Activated CD8-positive, alpha-beta memory T cell treated with anti-CD3 and anti-CD28 coated beads for 1 hour (primary cell): ENCODE results near the gene RSKR.
A peak's percentile ranks its signal among the peaks of the same experiment; 100 is the strongest.
"Not testable (repeated sequence)": the region's sequence is repeated elsewhere in the genome, so short reads cannot be mapped to it uniquely, and the experiment has no call there.

Experiments used
- DNase-seq, 2 donors: peaks; one replicate each; pipeline ENCODE4 v3.0.0-alpha.2; 2020; ENCODE audit warnings: low read depth in 1 of 2; ENCODE audit errors: extremely low read depth in 1 of 2

The RSKR gene

DNA sequence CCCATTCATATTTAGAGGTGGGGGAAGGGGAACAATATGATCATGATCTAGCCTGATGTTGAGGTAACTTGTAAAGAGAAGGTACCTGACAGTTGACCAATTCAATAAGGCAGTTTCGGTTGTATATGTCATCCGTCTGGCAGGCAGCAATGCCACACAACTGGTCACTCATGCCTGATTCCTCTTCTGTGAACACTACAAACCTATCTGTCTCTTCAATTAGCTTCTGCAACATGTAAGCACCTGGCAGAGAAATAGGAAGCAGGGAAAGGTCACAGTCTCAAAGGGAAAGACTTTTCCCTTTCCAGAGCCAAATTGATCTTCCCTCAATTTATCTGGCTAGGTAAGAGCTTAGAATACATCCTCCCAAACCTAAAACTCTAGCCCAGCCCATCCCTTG lies 10.2 kb upstream of the RSKR start:
- no peak for DNase-seq

GRCh38 chr17:28623696-28624095 lies 9.7 kb upstream of the RSKR start:
- no peak for DNase-seq

DNA sequence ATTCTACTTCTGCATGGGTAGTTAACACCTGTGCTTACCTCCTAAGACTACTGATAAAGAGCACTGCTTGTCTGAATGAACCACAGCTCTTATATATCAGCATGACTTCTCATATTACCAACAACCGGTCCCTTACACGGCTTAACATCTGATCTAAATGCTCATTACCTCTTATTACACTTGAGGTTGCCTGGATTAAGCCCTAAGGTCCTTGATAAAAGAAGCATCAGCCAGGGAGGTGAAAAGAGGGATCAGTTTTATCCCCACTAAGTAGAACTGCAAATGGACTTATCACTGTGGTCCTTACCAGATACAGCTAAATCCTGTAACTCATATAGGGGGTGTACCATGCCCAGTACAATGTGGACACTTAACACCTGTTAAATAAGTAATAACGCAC lies 8.2 kb upstream of the RSKR start:
- DNase-seq = no peak

- no peak for DNase-seq
These were observed 6.0 kb upstream of the RSKR start for GRCh38 chr17:28620010-28620409.

DNA sequence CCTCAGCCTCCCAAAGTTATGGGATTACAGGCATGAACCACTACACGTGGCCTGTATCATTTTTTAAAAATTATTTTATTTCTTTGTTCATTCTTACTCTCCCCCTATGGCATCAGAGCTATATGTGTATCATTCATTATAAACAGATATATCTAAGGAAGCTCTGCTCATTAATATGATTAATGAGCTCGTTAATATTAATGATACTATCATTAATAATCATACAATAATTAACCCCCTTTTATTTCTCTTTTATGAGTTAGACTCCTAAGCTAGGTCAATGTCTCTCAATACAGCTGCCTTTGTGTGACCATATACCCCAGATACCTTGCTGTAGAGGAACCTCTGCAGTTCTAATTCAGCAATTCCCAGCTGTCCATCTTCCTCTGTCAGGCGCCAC lies 4.5 kb upstream of the RSKR start:
- no peak for DNase-seq

- no peak for DNase-seq
These were observed 2.3 kb upstream of the RSKR start for GRCh38 chr17:28616281-28616680.

- DNase-seq = no peak
These were observed 1.4 kb upstream of the RSKR start for GRCh38 chr17:28615260-28615940.

- peak in 1 of 2 donors; percentile 21 for DNase-seq
These were observed 781 bp downstream of the RSKR start for GRCh38 chr17:28612936-28613872.

GRCh38 chr17:28612531-28612930 lies 1.5 kb downstream of the RSKR start:
- no peak for DNase-seq

DNA sequence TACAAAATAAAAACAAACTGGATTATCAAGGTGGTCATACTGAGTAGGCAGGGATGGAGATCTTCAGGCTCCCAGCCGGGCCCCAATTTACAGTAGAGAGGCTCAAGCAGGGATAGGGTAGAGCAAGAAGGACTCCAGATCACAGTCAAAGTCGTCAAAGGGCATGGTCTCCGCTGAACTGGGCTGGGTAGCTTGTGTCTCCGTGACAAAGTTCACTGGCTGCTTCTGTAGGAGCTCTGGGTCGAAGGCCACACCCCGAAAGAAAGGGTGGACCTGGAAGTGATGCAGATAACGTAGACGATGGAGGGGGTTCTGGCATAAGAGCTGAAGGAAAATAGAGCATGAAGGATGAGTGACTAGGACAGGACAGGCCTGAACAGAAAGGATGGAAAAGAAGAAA lies 3.6 kb downstream of the RSKR start:
- DNase-seq = no peak

- not testable (repeated sequence) for DNase-seq
These were observed 10.0 kb downstream of the RSKR start for GRCh38 chr17:28604031-28604430.

DNA sequence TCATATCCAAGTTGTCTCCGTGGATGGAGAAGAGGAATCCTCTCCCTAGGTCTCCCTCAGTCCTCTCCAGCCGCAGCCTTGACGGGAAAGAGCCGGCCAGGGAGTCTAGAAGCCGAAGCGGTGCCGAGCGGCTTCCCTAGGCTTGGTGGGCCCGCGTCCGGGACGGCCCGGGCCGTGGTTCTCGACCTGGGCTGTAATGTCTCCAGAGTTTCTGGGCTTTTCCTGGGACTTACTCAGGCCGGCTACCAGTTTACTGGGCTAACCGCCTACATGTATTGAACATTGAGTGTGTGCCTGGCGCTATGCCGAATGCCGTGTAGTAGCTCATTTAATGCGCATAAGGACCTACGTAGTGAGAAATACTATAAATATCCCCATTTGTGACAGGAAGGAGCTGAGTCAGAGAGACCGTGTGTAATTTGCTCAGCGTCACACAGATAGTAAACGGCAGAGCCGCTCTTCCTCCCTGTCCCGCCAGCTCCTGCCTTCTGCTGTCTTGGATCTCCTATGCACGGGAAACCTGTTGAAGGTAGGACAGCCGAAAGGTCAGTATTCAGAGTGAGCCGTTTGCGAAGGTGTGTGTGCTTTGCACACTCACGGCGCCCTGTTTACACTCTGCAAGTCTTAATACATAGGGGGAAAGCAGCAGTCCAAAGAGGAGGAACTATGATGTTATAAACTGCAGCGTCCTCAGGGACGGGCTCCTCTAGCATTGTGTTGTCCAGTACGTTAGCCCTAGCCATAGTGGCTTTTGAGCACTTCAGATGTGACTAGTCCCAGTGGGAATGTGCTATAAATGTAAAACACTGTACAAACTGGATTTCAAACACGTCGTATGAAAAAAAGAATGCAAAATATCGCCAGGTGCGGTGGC lies 14.4 kb downstream of the RSKR start:
- peak; percentile 35 for DNase-seq

- peak; percentile 73 to 94 for DNase-seq
These were observed 15.1 kb downstream of the RSKR start, which contains the start of gene SPAG5 for GRCh38 chr17:28598799-28599310. TSS of gene SPAG5 (minus strand) at chr17:28599025. CDS start at chr17:28598946, 79 bp downstream.

DNA sequence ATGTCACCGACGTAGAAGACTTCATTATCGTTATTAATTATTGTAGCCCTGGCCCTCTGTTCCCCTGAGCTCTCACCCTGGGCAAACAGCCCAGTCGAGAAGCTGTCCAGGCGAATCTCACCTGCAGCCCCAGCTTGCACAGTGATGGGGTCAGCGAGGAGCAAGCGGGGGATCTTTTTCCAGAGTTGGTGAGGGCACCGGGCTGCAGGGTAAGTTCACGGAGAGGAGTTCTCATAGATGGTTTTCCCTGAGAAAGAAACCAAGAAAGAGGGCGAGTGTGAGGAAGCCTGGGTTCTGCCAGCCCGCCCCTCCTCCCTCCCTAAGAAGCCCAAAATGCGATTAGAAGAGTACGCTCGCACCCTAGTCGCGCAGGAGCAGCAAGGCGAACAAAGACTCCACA lies 15.6 kb downstream of the RSKR start:
- no peak for DNase-seq

- no peak for DNase-seq
These were observed 16.2 kb downstream of the RSKR start for GRCh38 chr17:28597606-28598383.

- DNase-seq = no peak
These were observed 21.7 kb downstream of the RSKR start for GRCh38 chr17:28592260-28592659.

GRCh38 chr17:28585851-28586250 lies 28.1 kb downstream of the RSKR start:
- no peak for DNase-seq

DNA sequence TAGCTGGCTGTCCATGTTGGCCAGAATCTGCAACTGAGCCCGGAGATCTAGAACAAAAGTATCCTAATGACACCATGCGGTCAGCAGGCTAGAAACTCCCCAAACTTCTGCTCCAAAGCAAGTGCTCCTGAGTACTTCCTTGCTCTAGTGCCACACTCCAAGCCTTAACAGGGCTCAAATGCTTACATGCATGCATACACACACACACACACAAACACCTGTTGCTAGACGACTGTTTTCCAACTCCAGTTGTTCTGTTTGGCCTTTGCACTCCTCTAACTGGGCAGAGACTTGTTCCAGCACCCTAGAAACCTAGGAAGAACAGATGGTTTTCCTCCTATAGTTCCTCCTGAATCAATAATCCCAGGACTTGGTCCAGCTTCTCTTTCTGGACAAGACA lies 29.6 kb downstream of the RSKR start:
- no peak for DNase-seq

GRCh38 chr17:28582513-28582912 lies 31.5 kb downstream of the RSKR start:
- no peak for DNase-seq

DNA sequence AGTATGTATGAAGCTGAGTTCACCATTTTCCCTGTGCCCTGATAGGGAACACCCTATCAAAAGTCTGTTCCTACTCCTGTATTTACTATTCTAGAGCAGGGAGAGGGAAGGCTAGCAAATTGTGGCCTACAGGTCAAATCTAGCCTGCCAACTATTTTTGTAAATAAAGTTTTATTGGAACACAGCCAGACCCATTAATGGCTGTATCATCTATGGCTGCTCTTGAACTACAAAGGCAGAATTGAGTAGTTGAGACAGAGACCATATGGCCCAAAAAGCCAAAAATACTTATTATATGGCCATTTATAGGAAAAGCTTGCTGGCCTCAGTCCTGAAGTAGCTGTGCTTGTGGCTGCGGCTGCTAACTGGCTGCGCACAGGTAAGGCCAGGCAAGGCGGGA lies 33.0 kb downstream of the RSKR start:
- DNase-seq = no peak
